Activated naive CD4-positive, alpha-beta T cell treated with anti-CD3 and anti-CD28 coated beads for 36 hours (primary cell): Measurements from ENCODE around the gene MBOAT1. TPM values are rescaled to one million over a fixed set of nuclear protein-coding genes. Genes with fewer than 3 reads are reported as not detected.

Source experiments
- CTCF ChIA-PET: fragments of 350-600 bp; sonication (Branson Sonifier 250); formaldehyde crosslinking; loops from one replicate; lab custom pipeline; 2021; ENCODE audit warnings: antibody characterized with exemption; lab: Charles Lee
- DNase-seq: peaks from one replicate; pipeline ENCODE4 v3.0.0-alpha.2; 2020
- H3K27ac Mint-ChIP-seq: one replicate; pipeline ENCODE4 v1.8.0; 2021; ENCODE audit warnings: mild to moderate bottlenecking, mixed read lengths
- H3K27me3 Mint-ChIP-seq: one replicate; pipeline ENCODE4 v1.8.0; 2021; ENCODE audit warnings: low read depth, mixed read lengths
- H3K36me3 Mint-ChIP-seq: one replicate; pipeline ENCODE4 v1.8.0; 2021; ENCODE audit warnings: low read depth, mixed read lengths
- H3K4me1 Mint-ChIP-seq: one replicate; pipeline ENCODE4 v1.8.0; 2021; ENCODE audit warnings: low read depth, mixed read lengths
- H3K4me3 Mint-ChIP-seq: one replicate; pipeline ENCODE4 v1.8.0; 2021; ENCODE audit warnings: mild to moderate bottlenecking, moderate library complexity, mixed read lengths
- H3K9me3 Mint-ChIP-seq: one replicate; pipeline ENCODE4 v1.8.0; 2021; ENCODE audit warnings: mixed read lengths
- intact Hi-C: fragments of 100-400 bp; cut with micrococcal nuclease; formaldehyde crosslinking; loops from one replicate; pipeline ENCODE4 v1.15.1; 2023
- total RNA-seq, 2 experiments: library from RNA; stranded (reverse); gene quantifications; one replicate each; pipeline ENCODE4 v1.2.3, GENCODE V29; 2021

The MBOAT1 gene
- total RNA-seq, 2 experiments from 2014 or later: 6.3 to 7.3 TPM

GRCh38 chr6:20243288-20243687 lies 31.0 kb upstream of the MBOAT1 start:
- Mint-ChIP-seq H3K4me1 (no peaks in the 10 kb centered on the region), H3K36me3 (no peaks in the 10 kb centered on the region), H3K9me3 (no peaks in the 10 kb centered on the region), H3K27me3 (no peaks in the 10 kb centered on the region), H3K27ac (no peak overlapping the region), H3K4me3 (no peak overlapping the region)
- CTCF ChIA-PET: no interaction called here
- no peak for DNase-seq
- intact Hi-C loops: no loop called here

- Mint-ChIP-seq H3K36me3 (no peaks in the 10 kb centered on the region), H3K9me3 (no peaks in the 10 kb centered on the region), H3K27me3 (no peaks in the 10 kb centered on the region), H3K4me1 (peaks cover 4% of the 10 kb centered on the region), H3K27ac (no peak overlapping the region), H3K4me3 (no peak overlapping the region)
- no peak for DNase-seq
- intact Hi-C loops: no loop called here
- CTCF ChIA-PET: no interaction called here
Measured at GRCh38 chr6:20242397-20242796, 30.1 kb upstream of the MBOAT1 start.

GRCh38 chr6:20241102-20241501 lies 28.8 kb upstream of the MBOAT1 start:
- CTCF ChIA-PET: interaction anchor here (0.6 kb wide), 2 partner anchors 18 to 164 kb away, joined by 4 read pairs; no protein-coding TSS in a partner anchor
- intact Hi-C loops: no loop called here
- H3K4me3 Mint-ChIP-seq: no peak overlapping the region
- no peak for DNase-seq
- peaks cover 4% of the 10 kb centered on the region for H3K4me1 Mint-ChIP-seq
- no peak overlapping the region for H3K27ac Mint-ChIP-seq
- H3K36me3 Mint-ChIP-seq: no peaks in the 10 kb centered on the region
- H3K9me3 Mint-ChIP-seq: no peaks in the 10 kb centered on the region
- no peaks in the 10 kb centered on the region for H3K27me3 Mint-ChIP-seq

GRCh38 chr6:20238688-20239587 lies 26.7 kb upstream of the MBOAT1 start:
- Mint-ChIP-seq H3K36me3 (no peaks in the 10 kb centered on the region), H3K27me3 (no peaks in the 10 kb centered on the region), H3K4me3 (no peak overlapping the region), H3K4me1 (peaks cover 4% of the 10 kb centered on the region), H3K9me3 (no peaks in the 10 kb centered on the region), H3K27ac (no peak overlapping the region)
- CTCF ChIA-PET: no interaction called here
- DNase-seq: no peak
- intact Hi-C loops: no loop called here

- Mint-ChIP-seq H3K4me1 (peaks cover 4% of the 10 kb centered on the region), H3K27me3 (no peaks in the 10 kb centered on the region), H3K9me3 (no peaks in the 10 kb centered on the region), H3K36me3 (no peaks in the 10 kb centered on the region), H3K4me3 (no peak overlapping the region), H3K27ac (no peak overlapping the region)
- no peak for DNase-seq
- CTCF ChIA-PET: no interaction called here
- intact Hi-C loops: no loop called here
Measured at GRCh38 chr6:20237677-20238460, 25.6 kb upstream of the MBOAT1 start.

- no peaks in the 10 kb centered on the region for H3K27me3 Mint-ChIP-seq
- intact Hi-C loops: no loop called here
- H3K27ac Mint-ChIP-seq: no peak overlapping the region
Measured at GRCh38 chr6:20236909-20237600, 24.8 kb upstream of the MBOAT1 start.

GRCh38 chr6:20236344-20236743 lies 24.1 kb upstream of the MBOAT1 start:
- Mint-ChIP-seq H3K27ac (no peak overlapping the region), H3K27me3 (no peaks in the 10 kb centered on the region), H3K4me3 (no peak overlapping the region), H3K9me3 (no peaks in the 10 kb centered on the region), H3K36me3 (no peaks in the 10 kb centered on the region), H3K4me1 (peaks cover 4% of the 10 kb centered on the region)
- CTCF ChIA-PET: no interaction called here
- no peak for DNase-seq
- intact Hi-C loops: no loop called here

More at GRCh38 chr6:20236909-20237600, 24.8 kb upstream of the MBOAT1 start:
- DNase-seq: no peak
- H3K4me1 Mint-ChIP-seq: peaks cover 4% of the 10 kb centered on the region
- H3K4me3 Mint-ChIP-seq: no peak overlapping the region
- CTCF ChIA-PET: no interaction called here
- H3K9me3 Mint-ChIP-seq: no peaks in the 10 kb centered on the region
- H3K36me3 Mint-ChIP-seq: no peaks in the 10 kb centered on the region

GRCh38 chr6:20235041-20235440 lies 22.8 kb upstream of the MBOAT1 start:
- Mint-ChIP-seq H3K9me3 (no peaks in the 10 kb centered on the region), H3K27ac (no peak overlapping the region), H3K36me3 (no peaks in the 10 kb centered on the region), H3K4me3 (no peak overlapping the region), H3K4me1 (peaks cover 4% of the 10 kb centered on the region), H3K27me3 (no peaks in the 10 kb centered on the region)
- intact Hi-C loops: no loop called here
- CTCF ChIA-PET: no interaction called here
- no peak for DNase-seq

- no peak overlapping the region for H3K4me3 Mint-ChIP-seq
- H3K4me1 Mint-ChIP-seq: peaks cover 4% of the 10 kb centered on the region
- no peak for DNase-seq
- intact Hi-C loops: no loop called here
- no peak overlapping the region for H3K27ac Mint-ChIP-seq
- H3K9me3 Mint-ChIP-seq: no peaks in the 10 kb centered on the region
- no peaks in the 10 kb centered on the region for H3K27me3 Mint-ChIP-seq
- no peaks in the 10 kb centered on the region for H3K36me3 Mint-ChIP-seq
- CTCF ChIA-PET: no interaction called here
Measured at GRCh38 chr6:20234136-20234535, 21.9 kb upstream of the MBOAT1 start.

- H3K4me1 Mint-ChIP-seq: peaks cover 4% of the 10 kb centered on the region
- H3K36me3 Mint-ChIP-seq: no peaks in the 10 kb centered on the region
- no peaks in the 10 kb centered on the region for H3K9me3 Mint-ChIP-seq
- H3K4me3 Mint-ChIP-seq: no peak overlapping the region
- no peaks in the 10 kb centered on the region for H3K27me3 Mint-ChIP-seq
- H3K27ac Mint-ChIP-seq: no peak overlapping the region
- DNase-seq: no peak
- CTCF ChIA-PET: no interaction called here
- intact Hi-C loops: no loop called here
Measured at GRCh38 chr6:20233007-20233730, 20.9 kb upstream of the MBOAT1 start.

GRCh38 chr6:20232188-20232587 lies 19.9 kb upstream of the MBOAT1 start:
- CTCF ChIA-PET: no interaction called here
- H3K4me3 Mint-ChIP-seq: no peak overlapping the region
- intact Hi-C loops: no loop called here
- H3K9me3 Mint-ChIP-seq: no peaks in the 10 kb centered on the region
- no peak for DNase-seq
- H3K27me3 Mint-ChIP-seq: no peaks in the 10 kb centered on the region
- no peaks in the 10 kb centered on the region for H3K4me1 Mint-ChIP-seq
- no peak overlapping the region for H3K27ac Mint-ChIP-seq
- H3K36me3 Mint-ChIP-seq: no peaks in the 10 kb centered on the region
